Activated CD4-positive, alpha-beta T cell treated with anti-CD3 and anti-CD28 coated beads for 4 hours (primary cell): ENCODE measurements around the gene AFF3.
"Not testable (repeated sequence)": the region's sequence is repeated elsewhere in the genome, so short reads cannot be mapped to it uniquely, and the experiment has no call there.

Experiments used
- DNase-seq, 2 donors: peaks; one replicate each; pipeline ENCODE4 v3.0.0-alpha.2; 2020

Gene AFF3

GRCh38 chr2:100105678-100106054 lies 36.7 kb downstream of the AFF3 start:
- no peak for DNase-seq

DNA sequence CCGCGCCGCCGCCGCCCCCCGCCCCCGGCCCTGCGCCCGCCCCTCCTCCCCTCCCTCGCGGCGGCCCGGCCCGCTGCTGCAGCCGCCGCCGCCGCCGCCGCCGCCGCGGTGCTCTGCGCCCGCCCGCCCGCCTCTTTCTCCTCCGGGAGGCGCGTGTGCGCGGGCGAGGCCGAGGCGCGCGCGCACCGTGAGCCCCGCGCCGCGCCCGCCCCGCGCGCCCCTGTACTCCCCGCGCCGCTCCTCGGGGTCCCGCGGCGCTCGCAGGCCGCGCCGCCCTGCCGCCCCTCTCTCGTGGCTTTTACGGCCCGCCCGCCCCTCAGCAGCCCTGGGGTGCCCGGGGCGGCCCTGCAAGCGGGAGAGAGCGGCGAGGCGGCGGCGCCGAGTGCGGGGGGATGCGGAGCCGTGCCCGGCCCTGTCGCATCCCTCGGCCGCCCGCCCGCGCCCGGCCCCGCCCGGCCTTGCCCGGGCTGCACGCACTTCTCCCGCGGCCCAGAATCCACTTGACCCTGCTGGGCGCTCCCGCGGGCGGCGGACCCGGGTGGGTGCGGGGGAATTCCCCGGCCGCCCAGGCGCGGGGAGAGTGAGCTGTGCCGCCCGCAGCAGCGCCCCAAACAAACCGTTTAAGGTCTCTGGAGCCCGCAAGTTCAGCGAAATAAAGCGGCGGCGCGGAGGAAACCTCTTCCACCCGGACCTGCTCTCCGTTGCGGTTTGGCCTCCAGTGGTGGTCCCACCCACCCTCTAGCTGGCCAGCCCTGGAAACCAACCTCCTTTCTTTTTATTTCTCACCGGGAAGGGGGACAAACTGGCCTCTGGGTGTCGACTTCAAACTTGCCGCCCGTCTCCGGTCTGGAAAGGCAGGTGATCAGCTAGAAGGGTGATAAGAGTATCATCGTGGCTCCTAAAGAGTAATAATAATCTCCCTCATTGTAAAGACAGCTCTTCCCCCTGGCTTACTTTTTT lies 37.4 kb downstream of the AFF3 start:
- DNase-seq, result peak; percentile 11 to 15

DNA sequence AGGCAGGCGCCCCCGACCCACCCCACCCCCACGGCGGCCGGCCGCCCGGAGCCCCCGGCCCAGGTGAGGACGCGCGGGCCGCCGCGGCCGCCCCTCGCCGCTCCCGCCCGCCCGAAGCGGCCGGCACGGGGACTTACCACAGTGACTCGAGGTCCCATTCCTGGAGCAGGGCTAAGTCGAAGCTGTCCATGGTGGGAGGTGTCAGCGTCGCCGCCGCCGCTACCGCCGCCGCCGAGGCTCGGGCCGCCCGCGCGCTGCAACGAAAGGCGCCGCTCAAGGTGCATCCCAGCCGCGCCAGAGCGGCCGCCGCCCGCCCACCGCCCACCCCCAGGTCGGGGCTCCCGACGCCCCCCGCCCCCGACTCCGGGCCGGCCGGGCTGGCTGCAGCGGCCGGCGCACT lies 38.1 kb downstream of the AFF3 start:
- not testable (repeated sequence) for DNase-seq

- not testable (repeated sequence) for DNase-seq
These were observed 38.7 kb downstream of the AFF3 start for GRCh38 chr2:100103527-100104252.

DNA sequence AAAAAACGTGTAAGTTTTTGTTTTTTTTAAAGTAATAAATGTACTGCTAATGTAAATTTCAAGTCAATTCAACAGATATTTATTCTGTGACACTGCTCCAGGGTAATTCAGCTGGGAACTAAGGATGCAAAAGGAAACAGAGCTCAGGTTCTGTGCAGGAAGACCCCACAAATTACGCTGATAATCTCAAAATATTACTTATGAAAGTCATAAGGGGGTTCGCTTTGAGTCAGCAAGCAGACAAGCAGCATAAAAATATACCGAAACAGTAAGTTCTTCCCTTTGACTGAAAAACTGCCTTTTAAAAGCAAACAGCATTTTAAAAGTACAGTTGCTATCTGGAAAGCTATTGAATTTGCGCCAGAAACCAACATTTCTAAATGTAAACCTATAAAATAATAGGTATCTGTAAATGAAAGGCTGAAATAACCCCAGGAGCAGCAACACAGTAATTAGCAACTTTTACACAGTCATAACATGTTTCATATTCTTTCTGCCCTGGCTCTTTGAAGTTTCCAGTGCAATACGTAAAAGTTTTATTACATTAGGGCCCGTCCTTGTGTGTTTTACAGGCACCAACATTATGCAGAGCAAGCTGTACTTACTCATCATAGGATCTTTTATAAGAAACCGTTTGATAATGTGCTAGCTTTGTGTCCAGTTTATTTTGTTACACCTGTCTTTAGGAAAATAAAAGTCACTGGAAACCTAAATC lies 39.8 kb downstream of the AFF3 start:
- DNase-seq, result not testable (repeated sequence)

DNA sequence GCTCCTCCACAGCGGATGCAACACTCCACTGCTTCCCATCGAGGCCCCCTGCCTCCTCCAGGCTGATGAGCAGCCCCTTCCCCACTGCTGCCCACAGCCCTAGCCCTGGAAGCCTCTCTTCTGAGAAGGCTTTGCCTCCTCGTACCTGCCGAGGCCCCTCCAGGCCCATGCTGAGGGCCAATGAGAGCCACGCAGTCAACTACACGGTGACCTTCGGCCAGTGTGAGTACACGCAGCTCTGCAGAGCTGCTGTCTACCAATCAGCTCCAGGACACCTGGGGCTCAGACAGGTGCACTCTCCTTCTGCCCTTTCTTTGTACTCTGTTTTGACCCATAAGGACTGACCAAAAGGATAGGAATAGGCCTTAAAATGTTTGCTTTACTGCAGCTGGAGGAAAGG lies 43.5 kb downstream of the AFF3 start:
- not testable (repeated sequence) for DNase-seq

DNA sequence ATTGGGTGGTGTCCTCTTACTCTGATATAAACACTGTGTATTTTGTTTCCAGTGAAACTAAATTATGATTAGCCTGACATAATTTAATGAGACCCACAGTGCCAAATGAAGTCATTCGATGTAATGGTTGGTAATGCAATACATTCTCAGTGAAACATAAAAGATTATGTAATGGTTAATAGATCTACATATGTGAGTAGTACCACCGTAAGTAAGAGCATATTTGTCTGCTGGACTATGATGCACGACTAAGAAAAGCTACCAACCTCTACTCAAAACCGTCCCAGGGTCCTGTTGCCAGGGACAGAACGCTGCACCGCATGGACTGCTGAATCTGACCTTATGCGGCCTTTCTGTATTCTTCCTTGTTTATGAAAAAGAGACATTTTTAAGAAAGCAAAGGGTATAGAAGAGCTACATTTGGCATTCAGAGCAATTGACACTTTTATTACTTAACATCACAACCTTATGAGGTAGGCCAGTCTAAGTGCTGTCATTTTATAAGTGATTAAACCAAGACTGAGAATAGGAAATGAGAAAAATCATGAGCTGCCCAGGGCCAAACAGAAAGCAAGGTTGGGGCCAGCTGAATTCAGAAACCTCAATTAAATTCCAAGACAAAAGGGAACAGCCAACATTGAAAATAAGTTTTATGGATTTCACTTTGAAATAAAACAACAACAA lies 44.6 kb downstream of the AFF3 start:
- DNase-seq, result not testable (repeated sequence)

DNA sequence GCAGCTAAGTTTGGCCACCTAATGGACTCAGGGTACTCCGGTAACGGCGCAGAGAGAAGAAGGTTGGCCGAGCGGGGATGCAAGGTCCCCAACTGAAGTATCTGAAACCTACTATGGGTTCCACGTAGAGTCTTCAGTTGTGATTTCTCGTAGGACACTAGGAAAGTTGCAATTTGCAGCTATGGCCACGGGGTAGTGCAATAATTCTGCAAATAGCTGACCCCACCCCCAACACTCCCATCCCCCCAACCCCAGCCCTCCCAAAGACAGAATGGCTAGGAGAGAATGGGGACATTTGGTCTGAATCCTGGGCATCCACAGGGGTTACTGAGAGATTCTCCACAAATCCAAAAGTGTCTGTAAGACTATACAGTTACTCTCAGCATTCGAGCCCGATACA lies 46.5 kb downstream of the AFF3 start:
- DNase-seq, result not testable (repeated sequence)

DNA sequence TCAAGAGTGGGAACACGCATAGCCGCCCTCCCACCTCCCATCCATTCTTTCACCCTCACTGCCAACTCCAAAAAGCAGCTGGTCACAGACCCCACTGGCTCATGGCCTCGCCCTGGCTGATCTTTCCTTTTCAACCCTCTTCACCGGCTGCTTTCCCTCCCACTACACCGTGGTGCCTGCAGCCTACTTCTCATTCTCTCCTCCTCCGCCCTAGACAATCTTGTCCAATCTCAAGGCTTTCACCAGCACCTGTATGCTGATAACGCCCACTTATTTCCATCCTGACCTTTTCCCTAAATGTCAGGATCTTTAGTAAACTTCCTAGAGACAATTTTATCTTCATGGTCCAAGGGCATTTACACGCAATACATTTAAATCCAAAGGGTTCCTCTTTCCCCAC lies 50.6 kb downstream of the AFF3 start:
- not testable (repeated sequence) for DNase-seq

- DNase-seq, result not testable (repeated sequence)
These were observed 56.6 kb downstream of the AFF3 start for GRCh38 chr2:100085744-100086143.

GRCh38 chr2:100083421-100084216 lies 58.8 kb downstream of the AFF3 start:
- not testable (repeated sequence) for DNase-seq

DNA sequence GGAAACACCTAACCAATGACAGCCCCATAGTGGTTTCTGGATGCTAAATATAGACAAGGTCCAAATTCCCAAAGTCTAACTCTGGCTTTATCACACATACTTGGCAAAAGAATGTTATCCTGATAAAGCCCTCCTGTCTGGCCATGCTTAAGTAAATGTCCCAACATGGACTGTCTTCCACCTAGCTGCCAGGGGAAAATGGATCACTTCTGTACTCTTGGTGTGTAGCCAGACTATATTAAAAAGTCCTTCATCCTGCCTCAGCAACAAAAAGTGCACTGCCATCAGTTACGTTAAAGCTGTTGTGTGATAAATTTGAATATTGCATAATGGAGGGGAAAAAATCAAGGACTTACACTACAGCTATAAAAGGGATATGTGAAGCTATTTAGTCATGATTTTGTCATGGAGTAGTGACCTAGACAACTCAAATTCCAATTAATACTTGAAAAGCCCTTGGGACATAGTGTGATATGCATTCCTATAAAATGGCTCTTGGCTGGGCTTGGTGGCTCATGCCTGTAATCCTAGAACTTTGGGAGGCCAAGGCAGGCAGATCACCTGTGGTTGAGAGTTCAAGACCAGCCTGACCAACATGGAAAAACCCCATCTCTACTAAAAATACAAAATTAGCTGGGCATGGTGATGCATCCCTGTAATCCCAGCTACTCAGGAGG lies 60.0 kb downstream of the AFF3 start:
- DNase-seq, result not testable (repeated sequence)

- DNase-seq, result no peak
These were observed 64.5 kb downstream of the AFF3 start for GRCh38 chr2:100077935-100078334.

DNA sequence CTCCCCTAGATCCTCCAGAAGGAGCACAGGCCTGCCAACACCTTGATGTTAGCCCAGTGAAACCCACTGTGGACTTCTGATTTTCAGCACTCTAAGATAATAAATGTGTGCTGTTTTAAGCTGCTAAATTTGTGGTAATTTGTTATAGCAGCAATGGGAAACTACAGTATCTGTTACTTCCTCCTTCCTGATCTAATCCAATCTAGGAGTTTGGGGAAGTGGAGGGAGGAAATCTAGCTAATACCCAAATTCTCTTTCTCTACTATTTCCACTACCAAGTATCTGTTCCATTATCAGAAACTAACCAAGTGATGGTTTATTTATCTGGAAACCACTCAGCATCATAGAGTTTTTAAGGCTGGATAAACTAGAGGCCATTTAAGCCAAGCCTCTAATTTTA lies 64.9 kb downstream of the AFF3 start:
- no peak for DNase-seq

GRCh38 chr2:100075532-100075931 lies 66.9 kb downstream of the AFF3 start:
- DNase-seq, result no peak

DNA sequence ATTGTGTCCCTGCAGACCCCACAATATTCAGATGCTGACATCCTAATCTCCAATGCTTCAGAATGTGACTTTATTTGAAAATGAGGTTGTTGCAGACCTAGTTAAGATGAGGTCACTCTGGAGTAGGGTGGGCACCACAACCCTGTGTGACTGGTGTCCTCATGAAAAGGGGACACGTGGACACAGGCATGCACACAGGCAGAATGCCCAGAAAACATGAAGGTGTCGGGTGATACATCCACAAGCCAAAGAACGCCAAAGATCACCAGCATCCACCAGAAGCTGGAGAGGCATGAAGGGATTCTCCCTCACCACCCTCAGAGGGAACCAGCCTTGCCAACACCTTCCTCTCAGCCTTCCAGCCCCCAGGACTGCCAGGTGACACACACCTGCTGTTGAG lies 69.3 kb downstream of the AFF3 start:
- no peak for DNase-seq

DNA sequence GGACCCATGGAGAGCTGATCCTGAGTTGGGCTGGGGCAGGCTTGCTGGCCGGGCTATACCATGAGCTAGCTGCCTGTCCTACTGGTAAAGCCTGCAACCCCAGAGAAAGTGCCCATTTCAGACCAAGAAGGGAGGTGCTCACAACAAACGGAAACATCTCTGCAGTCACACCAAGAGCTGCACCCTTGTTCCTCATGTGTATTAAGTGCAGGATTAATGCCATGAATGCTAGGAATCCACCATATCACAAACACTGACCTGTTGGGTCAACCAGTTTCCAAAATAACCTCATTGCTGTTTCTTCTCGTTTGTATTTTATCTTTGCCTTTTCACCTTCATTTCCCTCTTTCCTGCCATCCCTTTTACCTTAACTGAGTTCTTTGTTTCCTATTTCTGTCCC lies 69.9 kb downstream of the AFF3 start:
- no peak for DNase-seq

GRCh38 chr2:100071335-100072043 lies 70.9 kb downstream of the AFF3 start:
- DNase-seq, result no peak

DNA sequence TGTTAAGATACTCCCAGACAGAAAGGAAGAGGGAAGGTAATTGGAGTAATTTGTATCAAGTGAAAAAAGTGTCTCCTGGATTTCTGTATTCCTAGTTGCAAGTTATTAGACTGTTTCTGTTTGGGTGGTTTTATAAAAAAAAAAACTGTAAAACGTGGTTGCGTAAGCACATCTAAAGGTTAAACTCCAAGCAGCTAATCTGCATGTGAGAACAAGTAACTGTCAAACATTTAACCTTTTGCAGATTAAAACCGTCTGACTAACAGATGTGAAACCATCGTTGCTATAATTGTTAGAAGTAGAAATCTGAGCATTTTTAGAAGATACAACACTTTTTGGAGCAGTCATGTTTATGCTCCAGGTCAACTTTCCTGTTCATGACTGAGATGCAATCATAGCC lies 72.3 kb downstream of the AFF3 start:
- DNase-seq, result no peak

DNA sequence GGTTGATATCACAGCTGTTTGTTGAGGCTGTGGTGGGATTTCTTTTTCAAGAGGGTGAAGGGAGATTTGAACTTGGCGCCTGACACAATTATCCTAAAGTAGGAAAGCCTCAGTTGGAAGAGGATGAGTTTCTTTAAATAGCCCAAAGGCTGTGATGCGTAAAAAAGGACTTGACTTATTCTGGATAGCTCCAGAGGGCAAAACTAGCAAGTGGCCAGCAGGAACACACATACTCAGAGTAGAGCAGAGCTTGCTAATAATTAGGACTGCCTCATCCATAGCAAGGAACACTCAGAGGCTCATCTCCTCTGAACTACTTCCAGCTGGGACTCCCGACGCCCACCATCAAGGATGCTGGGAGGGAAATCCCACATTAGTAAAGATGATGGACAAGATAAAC lies 74.0 kb downstream of the AFF3 start:
- DNase-seq, result no peak

- DNase-seq, result no peak
These were observed 74.6 kb downstream of the AFF3 start for GRCh38 chr2:100067784-100068183.
